ENCODE measurements around the gene MACIR. TPM values are rescaled to one million over a fixed set of nuclear protein-coding genes. Genes with fewer than 3 reads are reported as not detected.

MACIR gene
- total RNA-seq, 1 donor from 2014 or later, result 8.4 TPM

DNA sequence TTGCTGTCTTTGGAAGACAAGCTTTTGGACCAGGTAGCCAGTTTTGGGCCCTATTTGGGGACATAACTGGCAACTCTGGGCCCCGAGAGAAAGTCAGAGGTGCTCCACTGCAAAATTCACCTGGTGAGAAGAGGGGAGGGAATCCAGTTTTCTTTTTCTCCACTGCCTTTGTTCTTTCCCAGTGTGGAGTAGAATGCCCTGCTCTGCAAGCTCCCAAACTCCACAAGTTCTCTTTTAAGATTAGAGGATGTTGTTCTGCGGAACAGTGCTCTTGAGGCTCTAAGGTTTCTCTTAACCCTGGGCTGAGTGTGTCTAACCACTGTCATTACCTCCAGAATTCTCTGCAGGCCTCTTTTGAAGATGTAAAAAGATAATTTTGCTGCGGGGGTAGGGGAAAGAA lies 25.3 kb downstream of the MACIR start:
- no peak for DNase-seq (ENCODE audit: low read depth)
- Histone ChIP-seq H3K36me3 (ENCODE audit: control insufficient read depth, insufficient read depth, low read length) (no peaks in the 10 kb centered on the region), H3K4me3 (ENCODE audit: low read depth, low read length) (no peak overlapping the region), H3K27me3 (ENCODE audit: control insufficient read depth, insufficient read depth, low read length) (no peaks in the 10 kb centered on the region)
- TF ChIP-seq, protein P1, sequence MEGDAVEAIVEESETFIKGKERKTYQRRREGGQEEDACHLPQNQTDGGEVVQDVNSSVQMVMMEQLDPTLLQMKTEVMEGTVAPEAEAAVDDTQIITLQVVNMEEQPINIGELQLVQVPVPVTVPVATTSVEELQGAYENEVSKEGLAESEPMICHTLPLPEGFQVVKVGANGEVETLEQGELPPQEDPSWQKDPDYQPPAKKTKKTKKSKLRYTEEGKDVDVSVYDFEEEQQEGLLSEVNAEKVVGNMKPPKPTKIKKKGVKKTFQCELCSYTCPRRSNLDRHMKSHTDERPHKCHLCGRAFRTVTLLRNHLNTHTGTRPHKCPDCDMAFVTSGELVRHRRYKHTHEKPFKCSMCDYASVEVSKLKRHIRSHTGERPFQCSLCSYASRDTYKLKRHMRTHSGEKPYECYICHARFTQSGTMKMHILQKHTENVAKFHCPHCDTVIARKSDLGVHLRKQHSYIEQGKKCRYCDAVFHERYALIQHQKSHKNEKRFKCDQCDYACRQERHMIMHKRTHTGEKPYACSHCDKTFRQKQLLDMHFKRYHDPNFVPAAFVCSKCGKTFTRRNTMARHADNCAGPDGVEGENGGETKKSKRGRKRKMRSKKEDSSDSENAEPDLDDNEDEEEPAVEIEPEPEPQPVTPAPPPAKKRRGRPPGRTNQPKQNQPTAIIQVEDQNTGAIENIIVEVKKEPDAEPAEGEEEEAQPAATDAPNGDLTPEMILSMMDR (IDR thresholded peaks at IDR 0.05; ENCODE audit: insufficient read depth, low read length, poor library complexity, severe bottlenecking), result no peak

DNA sequence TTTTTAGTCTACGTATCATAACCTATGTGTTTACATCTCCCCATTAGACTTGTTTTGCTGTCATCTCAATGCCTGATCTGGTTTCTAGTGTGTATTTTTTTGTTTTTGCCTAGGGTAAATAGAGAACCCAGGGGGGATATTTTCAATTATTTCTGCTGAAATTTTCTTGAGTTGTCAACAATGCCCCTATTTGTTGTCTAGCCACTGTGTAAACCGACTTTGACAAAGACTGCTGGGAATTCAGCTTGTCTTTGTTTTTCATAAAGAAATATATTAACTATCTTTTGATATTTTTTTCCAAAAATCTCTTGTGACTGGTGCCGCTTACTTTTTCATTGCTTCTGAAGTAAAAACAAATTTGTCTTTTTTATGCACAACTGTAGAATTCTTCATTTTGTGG lies 28.1 kb downstream of the MACIR start:
- H3K36me3 ChIP-seq (ENCODE audit: control insufficient read depth, insufficient read depth, low read length), result no peaks in the 10 kb centered on the region
- H3K27me3 ChIP-seq (ENCODE audit: control insufficient read depth, insufficient read depth, low read length), result no peaks in the 10 kb centered on the region
- no peak for DNase-seq (ENCODE audit: low read depth)
- H3K4me3 ChIP-seq (ENCODE audit: low read depth, low read length), result no peak overlapping the region
- TF ChIP-seq, protein P1 (IDR thresholded peaks at IDR 0.05; ENCODE audit: insufficient read depth, low read length, poor library complexity, severe bottlenecking), result no peak

DNA sequence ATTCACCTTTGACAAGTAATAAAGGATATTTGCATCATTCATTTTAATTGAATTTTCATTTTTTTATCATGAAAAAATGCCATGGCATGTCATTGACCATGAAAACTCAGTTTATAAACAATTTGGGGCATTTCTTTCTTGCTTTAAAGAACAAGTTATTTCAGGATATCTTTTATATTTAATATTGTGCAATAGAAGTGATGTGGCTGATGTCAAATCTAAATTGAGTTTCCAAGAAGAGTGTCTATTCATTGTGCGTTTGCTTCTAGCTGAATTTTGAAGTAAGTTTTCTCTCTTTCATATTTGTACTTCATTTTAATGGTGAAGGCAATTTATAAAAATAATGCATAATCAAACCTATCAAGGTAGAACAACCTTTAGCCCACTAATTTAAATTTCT lies 30.5 kb downstream of the MACIR start:
- TF ChIP-seq, protein P1 (IDR thresholded peaks at IDR 0.05; ENCODE audit: insufficient read depth, low read length, poor library complexity, severe bottlenecking), result no peak
- no peaks in the 10 kb centered on the region for H3K27me3 ChIP-seq (ENCODE audit: control insufficient read depth, insufficient read depth, low read length)
- no peak for DNase-seq (ENCODE audit: low read depth)
- no peaks in the 10 kb centered on the region for H3K36me3 ChIP-seq (ENCODE audit: control insufficient read depth, insufficient read depth, low read length)
- no peak overlapping the region for H3K4me3 ChIP-seq (ENCODE audit: low read depth, low read length)

DNA sequence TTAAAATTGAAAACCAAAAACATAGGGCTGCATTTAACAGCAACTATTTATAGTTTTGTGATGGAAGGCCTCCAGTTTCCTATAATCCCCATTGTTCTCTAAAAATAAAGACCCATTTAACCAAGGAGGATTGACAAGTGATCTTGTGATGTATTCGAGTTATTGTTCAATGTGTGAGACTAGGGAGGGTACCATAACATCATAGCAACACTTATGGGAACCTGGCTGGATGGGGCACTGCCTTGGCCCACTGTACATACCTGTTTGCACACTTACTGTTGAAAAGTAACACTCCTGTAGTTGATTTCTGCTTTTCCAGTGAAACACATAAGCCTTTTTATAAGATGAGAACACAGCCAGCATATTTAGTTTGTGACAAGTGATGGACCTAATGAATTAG lies 32.3 kb downstream of the MACIR start:
- no peak for DNase-seq (ENCODE audit: low read depth)
- TF ChIP-seq, protein P1 (IDR thresholded peaks at IDR 0.05; ENCODE audit: insufficient read depth, low read length, poor library complexity, severe bottlenecking), result no peak
- no peaks in the 10 kb centered on the region for H3K36me3 ChIP-seq (ENCODE audit: control insufficient read depth, insufficient read depth, low read length)
- H3K4me3 ChIP-seq (ENCODE audit: low read depth, low read length), result no peak overlapping the region
- no peaks in the 10 kb centered on the region for H3K27me3 ChIP-seq (ENCODE audit: control insufficient read depth, insufficient read depth, low read length)

DNA sequence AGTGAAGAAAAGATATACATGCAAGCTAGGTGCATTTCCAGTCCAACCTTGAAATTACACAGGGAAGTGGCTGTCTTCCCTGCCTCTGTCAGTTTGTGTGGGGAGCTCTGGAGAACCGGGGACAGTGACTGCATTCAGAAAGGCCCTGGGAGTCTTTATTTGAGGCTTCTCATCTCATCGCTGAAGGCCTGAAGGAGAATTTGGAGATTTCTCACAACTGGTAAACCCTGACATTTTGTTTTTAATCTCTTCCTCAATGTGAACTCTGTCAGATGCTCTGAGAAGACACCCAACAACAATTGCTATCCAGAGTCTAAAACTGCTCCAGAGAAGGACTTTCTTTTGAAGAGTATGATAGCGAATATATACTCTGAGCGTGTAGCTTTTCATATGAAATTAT lies 33.0 kb downstream of the MACIR start:
- no peak for DNase-seq (ENCODE audit: low read depth)
- H3K4me3 ChIP-seq (ENCODE audit: low read depth, low read length), result no peak overlapping the region
- TF ChIP-seq, protein P1 (IDR thresholded peaks at IDR 0.05; ENCODE audit: insufficient read depth, low read length, poor library complexity, severe bottlenecking), result no peak
- H3K36me3 ChIP-seq (ENCODE audit: control insufficient read depth, insufficient read depth, low read length), result no peaks in the 10 kb centered on the region
- no peaks in the 10 kb centered on the region for H3K27me3 ChIP-seq (ENCODE audit: control insufficient read depth, insufficient read depth, low read length)

DNA sequence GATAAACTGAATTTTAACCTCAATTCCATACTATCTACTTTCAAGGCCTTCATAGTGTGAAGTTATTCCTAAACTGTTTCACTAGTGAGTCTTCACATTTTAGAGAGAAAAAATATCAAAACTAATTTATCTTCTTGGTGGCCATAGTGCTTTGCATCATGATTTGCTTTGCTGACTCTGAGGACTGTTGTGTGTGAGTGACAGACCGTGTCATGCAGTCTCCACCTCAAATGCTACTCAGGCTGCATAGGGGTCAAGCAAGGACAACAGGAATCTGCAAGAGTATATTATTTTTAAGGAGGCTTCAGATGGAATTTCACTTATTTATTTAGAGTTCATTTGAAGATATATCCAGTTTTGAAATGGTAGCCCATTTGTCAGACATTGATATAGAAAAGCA lies 34.5 kb downstream of the MACIR start:
- TF ChIP-seq, protein P1 (IDR thresholded peaks at IDR 0.05; ENCODE audit: insufficient read depth, low read length, poor library complexity, severe bottlenecking), result no peak
- Histone ChIP-seq H3K36me3 (ENCODE audit: control insufficient read depth, insufficient read depth, low read length) (no peaks in the 10 kb centered on the region), H3K27me3 (ENCODE audit: control insufficient read depth, insufficient read depth, low read length) (no peaks in the 10 kb centered on the region), H3K4me3 (ENCODE audit: low read depth, low read length) (no peak overlapping the region)
- DNase-seq (ENCODE audit: low read depth), result no peak

Measured in kidney epithelial cell (primary cell).